Chondrocyte (in vitro differentiated cells): ENCODE data around the gene CLPSL2. TPM values are rescaled to one million over a fixed set of nuclear protein-coding genes. Genes with fewer than 3 reads are reported as not detected.
A peak's percentile ranks its signal among the peaks of the same experiment; 100 is the strongest.

ENCODE experiments used
- DNase-seq: peaks from one replicate; pipeline ENCODE4 v3.0.0; 2021; ENCODE audit warnings: mixed read lengths, low spot score
- H3K27ac Mint-ChIP-seq: one replicate; pipeline ENCODE4 v1.8.0; 2021; ENCODE audit warnings: mild to moderate bottlenecking, moderate library complexity, mixed read lengths; ENCODE audit not compliant: unreplicated experiment
- H3K27me3 Mint-ChIP-seq: 2 replicates; pipeline ENCODE4 v1.8.0; 2021; ENCODE audit warnings: low read depth, mixed read lengths
- H3K36me3 Mint-ChIP-seq: 2 replicates; pipeline ENCODE4 v1.8.0; 2021; ENCODE audit warnings: low read depth, mixed read lengths
- H3K4me1 Mint-ChIP-seq: 2 replicates; pipeline ENCODE4 v1.8.0; 2021; ENCODE audit warnings: low read depth, mild to moderate bottlenecking, mixed read lengths
- H3K4me3 Mint-ChIP-seq: one replicate; pipeline ENCODE4 v1.8.0; 2021; ENCODE audit warnings: mild to moderate bottlenecking, moderate library complexity, mixed read lengths; ENCODE audit not compliant: unreplicated experiment
- H3K9me3 Mint-ChIP-seq: 2 replicates; pipeline ENCODE4 v1.8.0; 2021; ENCODE audit warnings: low read depth, mixed read lengths
- CTCF ChIP-seq: fragments of 200-600 bp; sonication (generic); IDR thresholded peaks from 2 replicates; pipeline ENCODE4 v1.5.0; 2021; ENCODE audit warnings: antibody characterized with exemption, mild to moderate bottlenecking, moderate library complexity
- total RNA-seq: library from RNA; stranded (reverse); gene quantifications from 3 replicates; pipeline ENCODE4 v1.2.1, GENCODE V29; 2021

The CLPSL2 gene
- total RNA-seq, 1 donor from 2014 or later: not detected

DNA sequence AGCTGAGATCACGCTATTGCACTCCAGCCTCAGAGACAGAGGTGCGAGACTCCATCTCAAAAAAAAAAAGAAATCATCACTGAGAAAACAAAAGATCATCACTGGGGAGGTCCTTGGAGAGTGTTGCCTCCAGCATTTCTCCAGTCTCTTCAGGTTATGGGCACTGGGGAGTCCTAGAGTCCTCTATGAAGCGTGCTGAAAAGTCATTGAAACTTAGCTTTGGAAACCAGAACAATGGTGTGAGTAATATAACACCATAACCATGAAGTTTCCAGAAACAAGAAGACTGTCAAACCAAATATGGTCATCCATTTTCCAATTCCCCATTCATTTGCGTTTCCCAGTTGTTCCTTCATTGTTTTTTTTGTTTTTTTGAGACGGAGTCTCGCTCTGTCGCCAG, 25.8 kb upstream of the CLPSL2 start:
- no peak for DNase-seq
- Mint-ChIP-seq H3K4me1 (peaks cover 8% of the 10 kb centered on the region), H3K4me3 (no peak overlapping the region)

GRCh38 chr6:35751594-35751993, 24.8 kb upstream of the CLPSL2 start:
- no peak for DNase-seq
- TF ChIP-seq CTCF: no peak
- H3K4me1 Mint-ChIP-seq: peaks cover 8% of the 10 kb centered on the region
- H3K36me3 Mint-ChIP-seq: peaks cover 3% of the 10 kb centered on the region
- peaks cover 7% of the 10 kb centered on the region for H3K9me3 Mint-ChIP-seq
- no peak overlapping the region for H3K4me3 Mint-ChIP-seq
- peaks cover 1% of the 10 kb centered on the region for H3K27me3 Mint-ChIP-seq
- no peak overlapping the region for H3K27ac Mint-ChIP-seq

More for the DNA sequence above, 25.8 kb upstream of the CLPSL2 start:
- Mint-ChIP-seq H3K36me3 (peaks cover 3% of the 10 kb centered on the region), H3K27ac (no peak overlapping the region), H3K27me3 (peaks cover 4% of the 10 kb centered on the region), H3K9me3 (peaks cover 7% of the 10 kb centered on the region)
- no peak for TF ChIP-seq CTCF

DNA sequence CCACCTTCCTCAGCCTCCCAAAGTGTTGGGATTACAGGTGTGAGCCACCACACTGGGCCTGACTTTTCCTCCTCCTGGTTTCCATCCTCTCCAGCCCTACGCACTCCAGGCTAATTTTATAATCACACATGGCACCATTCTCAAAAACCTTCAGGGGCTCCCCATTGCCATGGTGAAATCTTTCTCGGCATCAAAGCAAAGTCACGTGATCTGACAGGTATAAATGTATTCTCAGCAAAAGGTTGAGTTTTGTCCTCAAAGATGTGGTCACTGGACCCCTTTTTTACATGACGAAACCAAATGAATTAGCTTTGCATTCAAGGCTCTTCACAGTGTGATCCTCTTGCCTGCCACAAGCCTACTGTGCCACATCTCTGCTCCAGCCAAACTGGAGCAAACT, 24.1 kb upstream of the CLPSL2 start:
- no peak overlapping the region for H3K4me3 Mint-ChIP-seq
- TF ChIP-seq CTCF: no peak
- peaks cover 8% of the 10 kb centered on the region for H3K4me1 Mint-ChIP-seq
- no peak for DNase-seq
- peaks cover 7% of the 10 kb centered on the region for H3K9me3 Mint-ChIP-seq
- peaks cover 1% of the 10 kb centered on the region for H3K27me3 Mint-ChIP-seq
- peaks cover 3% of the 10 kb centered on the region for H3K36me3 Mint-ChIP-seq
- no peak overlapping the region for H3K27ac Mint-ChIP-seq

DNA sequence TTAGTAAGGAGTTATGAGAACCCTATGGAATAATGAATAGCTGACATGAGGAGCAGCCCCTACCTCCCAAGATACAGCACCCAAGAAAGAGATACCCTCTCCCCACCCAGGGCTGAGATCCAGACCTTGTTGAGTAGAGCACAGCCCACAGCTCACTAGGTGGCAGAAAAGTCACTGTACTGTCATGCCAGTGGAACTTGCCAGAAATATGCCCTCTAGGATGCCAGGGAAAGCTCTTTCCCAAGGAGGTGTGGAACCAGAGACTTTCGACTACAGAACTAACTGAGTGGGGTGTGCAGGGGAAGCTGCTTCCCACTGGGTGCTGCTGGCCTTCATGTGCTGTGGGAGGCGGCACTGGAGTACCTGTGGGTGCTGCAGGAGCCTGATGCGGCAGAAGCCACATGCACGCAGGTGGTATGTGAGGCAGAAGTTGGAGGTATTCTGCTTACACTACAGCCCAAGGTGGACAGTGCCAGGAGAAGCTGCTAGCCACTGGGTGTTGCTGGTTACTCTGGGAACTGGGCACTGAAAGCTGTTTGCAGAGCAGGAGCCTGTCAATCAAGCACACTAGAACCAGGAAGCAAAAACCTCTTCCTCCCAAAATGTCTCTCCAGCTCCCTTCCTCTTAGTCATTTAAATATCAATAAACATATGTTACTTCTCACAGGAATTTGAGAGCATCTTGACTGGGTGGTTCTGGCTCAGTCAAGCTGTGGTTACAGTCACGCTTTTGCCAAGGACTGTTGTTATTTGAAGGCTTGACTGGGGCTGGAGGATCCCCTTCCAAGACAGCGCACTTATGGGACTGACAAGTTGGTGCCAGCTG, 21.7 kb upstream of the CLPSL2 start:
- Mint-ChIP-seq H3K9me3 (no peaks in the 10 kb centered on the region), H3K4me3 (no peak overlapping the region), H3K4me1 (peaks cover 8% of the 10 kb centered on the region), H3K27ac (no peak overlapping the region), H3K36me3 (no peaks in the 10 kb centered on the region), H3K27me3 (peaks cover 3% of the 10 kb centered on the region)
- peak; percentile 41 for TF ChIP-seq CTCF
- no peak for DNase-seq

- Mint-ChIP-seq H3K4me1 (peaks cover 8% of the 10 kb centered on the region), H3K36me3 (no peaks in the 10 kb centered on the region), H3K4me3 (no peak overlapping the region), H3K9me3 (no peaks in the 10 kb centered on the region), H3K27ac (no peak overlapping the region), H3K27me3 (peaks cover 6% of the 10 kb centered on the region)
- no peak for DNase-seq
- TF ChIP-seq CTCF: no peak
Observed at GRCh38 chr6:35755278-35755924, 21.0 kb upstream of the CLPSL2 start.
